EL (cell line): ENCODE measurements around the gene KHSRP.
A peak's percentile ranks its signal among the peaks of the same experiment; 100 is the strongest.

Source experiments
- DNase-seq: peaks from one replicate; pipeline ENCODE4 v3.0.0-alpha.2; 2016

Gene KHSRP

GRCh38 chr19:6424195-6424938 lies at the start of gene KHSRP:
Gene KHSRP (minus strand): TSS chr19:6424811. CDS start chr19:6424701, 110 bp downstream.
- DNase-seq = peak; percentile 13

- no peak for DNase-seq
Measured at GRCh38 chr19:6473647-6474046, 49.0 kb upstream of the KHSRP start.

GRCh38 chr19:6472713-6473112 lies 48.1 kb upstream of the KHSRP start:
- no peak for DNase-seq

GRCh38 chr19:6471076-6471475 lies 46.5 kb upstream of the KHSRP start:
- DNase-seq = no peak

GRCh38 chr19:6470173-6470572 lies 45.6 kb upstream of the KHSRP start:
- no peak for DNase-seq

- DNase-seq = no peak
Measured at GRCh38 chr19:6467384-6467783, 42.8 kb upstream of the KHSRP start.

GRCh38 chr19:6466526-6467248 lies 42.1 kb upstream of the KHSRP start:
- no peak for DNase-seq

- no peak for DNase-seq
Measured at GRCh38 chr19:6465663-6466062, 41.1 kb upstream of the KHSRP start.

GRCh38 chr19:6465006-6465405 lies 40.4 kb upstream of the KHSRP start:
- DNase-seq = no peak

- no peak for DNase-seq
Measured at GRCh38 chr19:6464070-6464873, 39.7 kb upstream of the KHSRP start, which contains the start of gene CRB3. Gene CRB3 (plus strand): TSS chr19:6464271. CDS start chr19:6464702, 431 bp downstream.

- DNase-seq = peak; percentile 98
Measured at GRCh38 chr19:6460099-6460884, 35.7 kb upstream of the KHSRP start.

- DNase-seq = peak; percentile 76
Measured at GRCh38 chr19:6459262-6460098, 34.9 kb upstream of the KHSRP start, which contains the start of gene SLC25A23. Gene SLC25A23 (minus strand): TSS chr19:6459792. CDS start chr19:6459628, 164 bp downstream.

GRCh38 chr19:6458695-6459261 lies 34.2 kb upstream of the KHSRP start:
- DNase-seq = no peak

GRCh38 chr19:6457958-6458694 lies 33.5 kb upstream of the KHSRP start:
- DNase-seq = peak; percentile 23

- no peak for DNase-seq
Measured at GRCh38 chr19:6455924-6456323, 31.3 kb upstream of the KHSRP start.

GRCh38 chr19:6453951-6454565 lies 29.4 kb upstream of the KHSRP start:
- no peak for DNase-seq

- DNase-seq = no peak
Measured at GRCh38 chr19:6452899-6453298, 28.3 kb upstream of the KHSRP start.

GRCh38 chr19:6452223-6452614 lies 27.6 kb upstream of the KHSRP start:
- DNase-seq = no peak

GRCh38 chr19:6451583-6452222 lies 27.1 kb upstream of the KHSRP start:
- no peak for DNase-seq
